WTC11 (cell line): ENCODE measurements around the gene TDRD3. TPM values are rescaled to one million over a fixed set of nuclear protein-coding genes. Genes with fewer than 3 reads are reported as not detected.

Source experiments
- ATAC-seq: fragments of 200-7000 bp; cut with Tn5 transposase; 2 replicates; pipeline ENCODE4 v1.10.0; 2021; ENCODE audit warnings: mild to moderate bottlenecking, moderate library complexity
- CTCF ChIA-PET: fragments of 300-600 bp; sonication (Branson Sonifier 250); formaldehyde crosslinking; loops from one replicate; lab custom pipeline; 2021; ENCODE audit warnings: antibody characterized with exemption; lab: Charles Lee
- POLR2A ChIA-PET: fragments of 350-600 bp; sonication (Branson Sonifier 250); formaldehyde crosslinking; loops from one replicate; lab custom pipeline; 2021; ENCODE audit warnings: antibody characterized with exemption; lab: Charles Lee
- DNase-seq: peaks from one replicate; pipeline ENCODE4 v3.0.0; 2021; ENCODE audit warnings: low spot score
- H3K27ac Mint-ChIP-seq: 2 replicates; pipeline ENCODE4 v1.8.0; 2021; ENCODE audit warnings: mixed read lengths
- H3K27me3 Mint-ChIP-seq: 2 replicates; pipeline ENCODE4 v1.8.0; 2021; ENCODE audit warnings: low read depth, mild to moderate bottlenecking, moderate library complexity, mixed read lengths
- H3K36me3 Mint-ChIP-seq: 2 replicates; pipeline ENCODE4 v1.8.0; 2021; ENCODE audit warnings: mixed read lengths
- H3K4me1 Mint-ChIP-seq: 2 replicates; pipeline ENCODE4 v1.8.0; 2022; ENCODE audit warnings: mixed read lengths
- H3K4me3 Mint-ChIP-seq: 2 replicates; pipeline ENCODE4 v1.8.0; 2021; ENCODE audit warnings: mild to moderate bottlenecking, moderate library complexity, mixed read lengths
- H3K9me3 Mint-ChIP-seq: 2 replicates; pipeline ENCODE4 v1.8.0; 2021; ENCODE audit warnings: mixed read lengths
- AR ChIP-seq: fragments of 250-450 bp; sonication (Bioruptor Pico); IDR thresholded peaks from 2 replicates; pipeline ENCODE4 v1.9.0; 2021; ENCODE audit warnings: mild to moderate bottlenecking
- ATF3 ChIP-seq: sonication (generic); formaldehyde crosslinking; conservative IDR thresholded peaks from 2 replicates; pipeline ENCODE4 v1.8.1; 2022; ENCODE audit warnings: mild to moderate bottlenecking, missing genetic modification reagents
- ATF6 ChIP-seq: sonication (generic); formaldehyde crosslinking; IDR thresholded peaks from 2 replicates; pipeline ENCODE4 v1.8.1; 2023; ENCODE audit warnings: mild to moderate bottlenecking, missing genetic modification reagents
- CREB1 ChIP-seq: sonication (generic); formaldehyde crosslinking; IDR thresholded peaks from 2 replicates; pipeline ENCODE4 v1.8.0; 2023; ENCODE audit warnings: mild to moderate bottlenecking, missing genetic modification reagents
- CREM ChIP-seq: sonication (generic); formaldehyde crosslinking; IDR thresholded peaks from 2 replicates; pipeline ENCODE4 v1.8.1; 2022; ENCODE audit warnings: mild to moderate bottlenecking, missing genetic modification reagents, moderate library complexity
- FOXP1 ChIP-seq: sonication (generic); formaldehyde crosslinking; IDR thresholded peaks from 2 replicates; pipeline ENCODE4 v1.8.0; 2022; ENCODE audit warnings: missing genetic modification reagents, mild to moderate bottlenecking, moderate library complexity, borderline replicate concordance
- HMGXB4 ChIP-seq: sonication (generic); formaldehyde crosslinking; IDR thresholded peaks from 2 replicates; pipeline ENCODE4 v1.8.1; 2023; ENCODE audit warnings: mild to moderate bottlenecking, moderate library complexity, missing genetic modification reagents
- JUN ChIP-seq: sonication (generic); formaldehyde crosslinking; IDR thresholded peaks from 2 replicates; pipeline ENCODE4 v1.8.0; 2023; ENCODE audit warnings: mild to moderate bottlenecking, missing genetic modification reagents
- NFATC4 ChIP-seq: fragments of 250-450 bp; sonication (Bioruptor Pico); IDR thresholded peaks from 2 replicates; pipeline ENCODE4 v1.9.0; 2021; ENCODE audit warnings: mild to moderate bottlenecking
- NFYB ChIP-seq: sonication (generic); formaldehyde crosslinking; conservative IDR thresholded peaks from 2 replicates; pipeline ENCODE4 v1.8.0; 2022; ENCODE audit warnings: low read depth, missing genetic modification reagents
- NR2C2 ChIP-seq: sonication (generic); formaldehyde crosslinking; IDR thresholded peaks from 2 replicates; pipeline ENCODE4 v1.8.0; 2022; ENCODE audit warnings: mild to moderate bottlenecking, missing genetic modification reagents
- PRRX2 ChIP-seq: fragments of 250-450 bp; sonication (Bioruptor Pico); IDR thresholded peaks from 2 replicates; pipeline ENCODE4 v1.8.0; 2021; ENCODE audit warnings: mild to moderate bottlenecking
- STAT6 ChIP-seq: sonication (generic); formaldehyde crosslinking; conservative IDR thresholded peaks from 2 replicates; pipeline ENCODE4 v1.8.1; 2023; ENCODE audit warnings: mild to moderate bottlenecking, low read depth, missing genetic modification reagents, moderate library complexity
- ZBTB21 ChIP-seq: sonication (generic); formaldehyde crosslinking; IDR thresholded peaks from 2 replicates; pipeline ENCODE4 v1.8.1; 2023; ENCODE audit warnings: mild to moderate bottlenecking, missing genetic modification reagents, borderline replicate concordance
- ZBTB43 ChIP-seq: sonication (generic); formaldehyde crosslinking; IDR thresholded peaks from 2 replicates; pipeline ENCODE4 v1.8.1; 2023; ENCODE audit warnings: mild to moderate bottlenecking, missing genetic modification reagents
- ZMAT4 ChIP-seq: fragments of 250-450 bp; sonication (Bioruptor Pico); IDR thresholded peaks from 2 replicates; pipeline ENCODE4 v1.9.0; 2021; ENCODE audit warnings: mild to moderate bottlenecking
- total RNA-seq: library from RNA; stranded (reverse); gene quantifications from 3 replicates; pipeline ENCODE4 v1.2.3, GENCODE V29; 2021

TDRD3 gene
- total RNA-seq, 1 experiment from 2014 or later: 19.5 TPM

GRCh38 chr13:60410299-60410698, 13.3 kb downstream of the TDRD3 start (continued):
- TF ChIP-seq STAT6 (CRISPR knock-in tag) (no peak), ATF6 (CRISPR knock-in tag) (no peak), AR (CRISPR knock-in tag) (no peak), NFYB (CRISPR knock-in tag) (no peak), ZBTB21 (no peak), HMGXB4 (CRISPR knock-in tag) (no peak), CREB1 (CRISPR knock-in tag) (no peak), JUN (CRISPR knock-in tag) (no peak), ZMAT4 (no peak), ATF3 (CRISPR knock-in tag) (no peak)

- ATAC-seq: no peak
These were observed 14.4 kb downstream of the TDRD3 start for GRCh38 chr13:60411464-60411863.

More at GRCh38 chr13:60411464-60411863, 14.4 kb downstream of the TDRD3 start:
- Mint-ChIP-seq H3K9me3 (peaks cover 29% of the 10 kb centered on the region), H3K27ac (no peak overlapping the region), H3K4me3 (no peak overlapping the region), H3K36me3 (peaks cover 33% of the 10 kb centered on the region), H3K27me3 (no peaks in the 10 kb centered on the region), H3K4me1 (peaks cover 16% of the 10 kb centered on the region)
- CTCF ChIA-PET: interaction anchor here (1.2 to 1.5 kb wide), 2 partner anchors 15 to 20 kb away, joined by 3 to 7 read pairs; partner anchors contain the start of gene TDRD3
- POLR2A ChIA-PET: interaction anchor here (0.6 kb wide), 1 partner anchor 61 kb away, joined by 3 read pairs; no protein-coding TSS in a partner anchor
- no peak for DNase-seq
- TF ChIP-seq STAT6 (CRISPR knock-in tag): no peak
- TF ChIP-seq FOXP1 (CRISPR knock-in tag): no peak
- TF ChIP-seq PRRX2 (CRISPR knock-in tag): no peak
- no peak for TF ChIP-seq NFATC4 (CRISPR knock-in tag)
- TF ChIP-seq NR2C2 (CRISPR knock-in tag): no peak
- TF ChIP-seq CREM (CRISPR knock-in tag): no peak
- no peak for TF ChIP-seq ZBTB43
